SK-N-SH (cell line): ENCODE results near the gene NDRG2. TPM values are rescaled to one million over a fixed set of nuclear protein-coding genes. Genes with fewer than 3 reads are reported as not detected.

Source experiments
- CTCF ChIA-PET: fragments of 300-600, 350-600 bp; formaldehyde crosslinking; extraction: SDS; loops from one replicate; lab custom pipeline; 2021; lab: Yijun Ruan, JAX
- POLR2A ChIA-PET: fragments of 350-600 bp; sonication (Branson Sonifier 250); formaldehyde crosslinking; extraction: SDS; loops from one replicate; lab custom pipeline; 2020; ENCODE audit warnings: antibody characterized with exemption, inconsistent platforms; lab: Yijun Ruan, JAX
- DNase-seq: peaks from one replicate; pipeline ENCODE4 v3.0.0; 2012
- H2AFZ ChIP-seq: fragments of 200-600 bp; sonication (generic); 2 replicates; pipeline ENCODE4 v1.8.1; 2016; ENCODE audit warnings: antibody characterized with exemption, mild to moderate bottlenecking, low read depth
- H3F3A ChIP-seq: fragments of 200-600 bp; sonication (generic); replicated peaks from 2 replicates; pipeline ENCODE3; 2016; ENCODE audit warnings: antibody characterized with exemption, mild to moderate bottlenecking; ENCODE audit not compliant: insufficient read depth
- H3K27ac ChIP-seq, 2 experiments: fragments of 200-500 bp in 1 of 2; fragments of 200-600 bp in 1 of 2; sonication (Bioruptor generic) in 1 of 2; sonication (generic), shearing (Covaris generic) in 1 of 2; 2 replicates each; pipeline versions ENCODE4 v1.5.1 to v1.6.1; 2014 to 2016; ENCODE audit warnings: low read depth in 2 of 2, inconsistent platforms in 1 of 2, low read length in 1 of 2, mild to moderate bottlenecking in 1 of 2, mixed read lengths in 1 of 2
- H3K27me3 ChIP-seq: fragments of 200-600 bp; sonication (generic), shearing (Covaris generic); 2 replicates; pipeline ENCODE4 v1.6.1; 2016; ENCODE audit warnings: mixed run types; ENCODE audit not compliant: insufficient read depth
- H3K36me3 ChIP-seq, 2 experiments: fragments of 200-500 bp in 1 of 2; fragments of 200-600 bp in 1 of 2; sonication (Bioruptor generic) in 1 of 2; sonication (generic) in 1 of 2; replicated peaks in 1 of 2; 2 replicates each; pipeline versions ENCODE3 to v1.5.1; 2014 to 2016; ENCODE audit warnings: low read length in 1 of 2, mild to moderate bottlenecking in 1 of 2; ENCODE audit not compliant: insufficient read depth in 2 of 2, control insufficient read depth in 1 of 2
- H3K4me1 ChIP-seq, 2 experiments: fragments of 200-500 bp in 1 of 2; fragments of 200-600 bp in 1 of 2; sonication (Bioruptor generic) in 1 of 2; sonication (generic), shearing (Covaris generic) in 1 of 2; 2 replicates each; pipeline versions ENCODE4 v1.5.1 to v1.6.1; 2014 to 2016; ENCODE audit warnings: low read depth in 1 of 2, low read length in 1 of 2, mixed run types in 1 of 2; ENCODE audit not compliant: insufficient read depth in 2 of 2, control insufficient read depth in 1 of 2
- H3K4me2 ChIP-seq: fragments of 200-600 bp; sonication (generic), shearing (Covaris generic); 2 replicates; pipeline ENCODE4 v1.6.1; 2017; ENCODE audit warnings: mixed run types
- H3K4me3 ChIP-seq, 2 experiments: fragments of 200-500 bp in 1 of 2; fragments of 200-600 bp in 1 of 2; sonication (Bioruptor generic) in 1 of 2; sonication (generic), shearing (Covaris generic) in 1 of 2; 2 replicates each; pipeline versions ENCODE4 v1.5.1 to v1.8.1; 2014 to 2016; ENCODE audit warnings: low read depth in 2 of 2, inconsistent platforms in 1 of 2, low read length in 1 of 2, mild to moderate bottlenecking in 1 of 2, mixed read lengths in 1 of 2, moderate library complexity in 1 of 2
- H3K79me2 ChIP-seq: fragments of 200-600 bp; sonication (generic); 2 replicates; pipeline ENCODE4 v1.8.1; 2017; ENCODE audit warnings: mild to moderate bottlenecking; ENCODE audit not compliant: insufficient read depth
- H3K9ac ChIP-seq: fragments of 200-600 bp; sonication (generic); 2 replicates; pipeline ENCODE4 v1.6.1; 2017; ENCODE audit warnings: mixed run types
- H3K9me2 ChIP-seq: fragments of 200-600 bp; sonication (generic); 2 replicates; pipeline ENCODE4 v1.6.1; 2017; ENCODE audit warnings: mixed run types
- H3K9me3 ChIP-seq: fragments of 200-600 bp; sonication (generic); 2 replicates; pipeline ENCODE4 v1.6.1; 2017; ENCODE audit warnings: mixed run types, mild to moderate bottlenecking, moderate library complexity
- H4K20me1 ChIP-seq: fragments of 200-600 bp; sonication (generic); 2 replicates; pipeline ENCODE4 v1.6.1; 2017; ENCODE audit warnings: mild to moderate bottlenecking, mixed run types; ENCODE audit not compliant: insufficient read depth
- ELF1 ChIP-seq: IDR thresholded peaks from 2 replicates; pipeline ENCODE4 v1.4.0; 2012
- EZH2phosphoT487 ChIP-seq: fragments of 200-600 bp; sonication (generic); IDR thresholded peaks from 2 replicates; pipeline ENCODE4 v1.6.1; 2017; ENCODE audit warnings: low read depth, mixed run types, mild to moderate bottlenecking, antibody characterized with exemption, moderate library complexity, borderline replicate concordance
- FOXJ3 ChIP-seq: sonication (generic); formaldehyde crosslinking; IDR thresholded peaks from 2 replicates; pipeline ENCODE4 v1.5.1; 2020; ENCODE audit warnings: mild to moderate bottlenecking, missing genetic modification reagents
- IRF3 ChIP-seq: fragments of 150-350 bp; IDR thresholded peaks from 2 replicates; pipeline ENCODE4 v1.6.1; 2016; ENCODE audit warnings: mild to moderate bottlenecking, low read depth, low read length
- MAX ChIP-seq: IDR thresholded peaks from 2 replicates; pipeline ENCODE4 v1.4.0; 2012; ENCODE audit warnings: low read depth
- REST ChIP-seq: IDR thresholded peaks from 2 replicates; pipeline ENCODE4 v1.6.1; 2012; ENCODE audit warnings: mild to moderate bottlenecking, low read depth, low read length, moderate library complexity
- SIN3A ChIP-seq: IDR thresholded peaks from 2 replicates; pipeline ENCODE4 v1.6.1; 2012; ENCODE audit warnings: low read depth, mild to moderate bottlenecking, low read length, moderate library complexity, borderline replicate concordance
- TCF12 ChIP-seq: IDR thresholded peaks from 2 replicates; pipeline ENCODE4 v1.4.0; 2012
- TEAD4 ChIP-seq: IDR thresholded peaks from 2 replicates; pipeline ENCODE4 v1.4.0; 2012; ENCODE audit warnings: mild to moderate bottlenecking, borderline replicate concordance; ENCODE audit not compliant: insufficient read depth
- WGBS: methylation state at CpG from one replicate; pipeline ENCODE4 v1.1.6; 2017; ENCODE audit warnings: low lambda C conversion rate; 5-methylcytosine and 5-hydroxymethylcytosine counted together
- polyA plus RNA-seq, 3 experiments: library from polyadenylated mRNA; depleted of rRNA; stranded (reverse); fragments of >200 nt; gene quantifications; 2 replicates each; pipeline ENCODE4 v1.2.3, GENCODE V29; 2012

The NDRG2 gene
- polyA plus RNA-seq, 1 of the 3 experiments (the other 2 are of a cell fraction): 15.8 TPM

GRCh38 chr14:21019366-21019765 is 5.5 kb downstream of the NDRG2 start:
- H3K27me3 ChIP-seq: no peaks in the 10 kb centered on the region
- POLR2A ChIA-PET: no interaction called here

More at GRCh38 chr14:21019366-21019765, 5.5 kb downstream of the NDRG2 start:
- Histone ChIP-seq H3K9me2 (no peaks in the 10 kb centered on the region), H3K4me1 (peaks cover 0 to 5% of the 10 kb centered on the region in 2 experiments; a peak in 1 of 4 replicates), H3K9ac (no peak overlapping the region), H3K27ac (no peak overlapping the region), H2AFZ (no peak overlapping the region), H3K9me3 (no peaks in the 10 kb centered on the region), H3F3A (no peaks in the 10 kb centered on the region), H3K36me3 (no peaks in the 10 kb centered on the region), H3K4me3 (no peak overlapping the region), H3K79me2 (no peaks in the 10 kb centered on the region), H4K20me1 (no peaks in the 10 kb centered on the region), H3K4me2 (no peak overlapping the region)
- WGBS: 47% methylated on average over 1 of the region's 1 CpG
- DNase-seq: no peak
- CTCF ChIA-PET: interaction anchor here (0.9 to 18.2 kb wide), 5 partner anchors 22 to 82 kb away, joined by 3 to 555 read pairs (median 7); partner anchors contain the start of genes RNASE7, TMEM253 and ZNF219
- TF ChIP-seq ELF1 (no peak), FOXJ3 (no peak), TEAD4 (no peak), SIN3A (no peak), EZH2phosphoT487 (no peak), IRF3 (no peak), MAX (no peak), TCF12 (no peak), REST (no peak)
